DMS 273 (cell line): ENCODE measurements around the gene RAB1B.
A peak's percentile ranks its signal among the peaks of the same experiment; 100 is the strongest.
"Not testable (repeated sequence)": the region's sequence is repeated elsewhere in the genome, so short reads cannot be mapped to it uniquely, and the experiment has no call there.

Experiments used
- DNase-seq: peaks from one replicate; lab custom pipeline; 2025; ENCODE audit not compliant: unreplicated experiment; lab: John Stamatoyannopoulos, UW

RAB1B gene

GRCh38 chr11:66317723-66318599, 49.5 kb downstream of the RAB1B start:
- DNase-seq: peak; percentile 62

DNA sequence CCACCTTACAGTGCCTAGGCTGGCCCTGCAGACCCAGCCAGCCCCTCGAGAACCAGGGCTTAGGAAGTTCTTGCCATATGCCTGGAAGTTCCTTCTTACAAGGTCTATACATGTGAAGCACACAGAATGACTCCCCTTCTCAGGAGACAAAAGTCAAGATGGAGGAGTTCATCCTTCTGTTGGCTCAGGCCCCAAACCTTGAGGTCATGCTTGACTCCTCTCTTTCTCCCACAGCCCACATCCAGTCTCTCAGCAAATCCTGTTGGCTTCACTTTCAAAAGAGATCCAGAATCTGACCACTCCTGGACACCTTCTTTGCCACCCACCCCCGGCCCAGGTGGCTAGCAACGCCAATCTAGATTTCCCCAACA, 50.1 kb downstream of the RAB1B start:
- DNase-seq: no peak

GRCh38 chr11:66320289-66320688, 51.9 kb downstream of the RAB1B start:
- not testable (repeated sequence) for DNase-seq

GRCh38 chr11:66320748-66321147, 52.3 kb downstream of the RAB1B start:
- not testable (repeated sequence) for DNase-seq

DNA sequence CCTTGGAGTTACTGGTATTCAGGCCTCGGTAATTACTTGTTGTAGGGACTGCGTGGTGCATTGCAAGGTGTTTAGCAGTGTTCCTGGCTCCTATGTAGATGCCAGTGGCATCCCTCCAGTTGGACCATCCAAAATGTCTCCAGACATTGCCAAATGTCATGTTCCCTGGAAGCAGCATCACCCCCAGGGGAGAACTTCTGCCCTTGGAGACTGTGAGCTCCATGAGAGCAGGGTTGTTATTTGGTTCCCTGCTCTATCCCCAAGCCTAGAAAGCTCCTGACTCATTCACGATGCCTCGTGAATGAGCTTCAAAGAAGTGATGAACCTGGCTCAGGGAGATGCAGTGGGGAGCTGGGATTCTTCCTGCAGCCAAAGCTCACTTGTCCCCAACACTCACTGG, 53.2 kb downstream of the RAB1B start:
- DNase-seq: no peak

GRCh38 chr11:66322732-66323427, 54.4 kb downstream of the RAB1B start:
- DNase-seq: no peak

- DNase-seq: no peak
Observed at GRCh38 chr11:66323684-66324083, 55.2 kb downstream of the RAB1B start.

- DNase-seq: peak; percentile 54
Observed at GRCh38 chr11:66324664-66325063, 56.2 kb downstream of the RAB1B start.

- peak; percentile 94 for DNase-seq
Observed at GRCh38 chr11:66325263-66325671, 56.8 kb downstream of the RAB1B start.

GRCh38 chr11:66326261-66327111, 58.0 kb downstream of the RAB1B start:
- peak; percentile 50 for DNase-seq
